Calu3 (cell line): ENCODE data around the gene UBXN11. TPM values are rescaled to one million over a fixed set of nuclear protein-coding genes. Genes with fewer than 3 reads are reported as not detected.
"Not testable (repeated sequence)": the region's sequence is repeated elsewhere in the genome, so short reads cannot be mapped to it uniquely, and the experiment has no call there.

ENCODE experiments used
- BruUV-seq: library from RNA; stranded (reverse); fragments of 400-500 nt; replicated peaks from 2 replicates; lab custom pipeline; 2021; lab: Mats Ljungman, UMichigan
- CTCF ChIA-PET: fragments of 300-600 bp; sonication (Branson Sonifier 250); formaldehyde crosslinking; loops from one replicate; lab custom pipeline; 2022; ENCODE audit warnings: antibody characterized with exemption; lab: Charles Lee
- DNase-seq: peaks from one replicate; pipeline ENCODE4 v3.0.0; 2022
- H3K27ac Mint-ChIP-seq: one replicate; pipeline ENCODE4 v1.8.0; 2022; ENCODE audit warnings: mixed read lengths; ENCODE audit not compliant: unreplicated experiment
- H3K27me3 Mint-ChIP-seq: one replicate; pipeline ENCODE4 v1.8.0; 2022; ENCODE audit warnings: mixed read lengths; ENCODE audit not compliant: unreplicated experiment
- H3K36me3 Mint-ChIP-seq: one replicate; pipeline ENCODE4 v1.8.0; 2022; ENCODE audit warnings: mild to moderate bottlenecking, moderate library complexity, mixed read lengths; ENCODE audit not compliant: insufficient read depth, unreplicated experiment
- H3K4me1 Mint-ChIP-seq: one replicate; pipeline ENCODE4 v1.8.0; 2022; ENCODE audit warnings: mild to moderate bottlenecking, low read depth, mixed read lengths; ENCODE audit not compliant: unreplicated experiment
- H3K4me3 Mint-ChIP-seq: one replicate; pipeline ENCODE4 v1.8.0; 2022; ENCODE audit warnings: mild to moderate bottlenecking, low read depth, moderate library complexity, mixed read lengths; ENCODE audit not compliant: unreplicated experiment
- H3K9me3 Mint-ChIP-seq: one replicate; pipeline ENCODE4 v1.8.0; 2022; ENCODE audit warnings: low read depth, mixed read lengths; ENCODE audit not compliant: unreplicated experiment
- CTCF ChIP-seq: fragments of 200-600 bp; IDR thresholded peaks from one replicate; pipeline ENCODE4 v1.8.0; 2022; ENCODE audit warnings: antibody characterized with exemption; ENCODE audit not compliant: unreplicated experiment
- intact Hi-C: fragments of 100-400 bp; cut with micrococcal nuclease; formaldehyde crosslinking; loops from one replicate; pipeline ENCODE4 v1.10.0; 2022; ENCODE audit not compliant: unreplicated experiment
- total RNA-seq: library from RNA; stranded (reverse); gene quantifications from 2 replicates; pipeline ENCODE4 v1.2.3, GENCODE V29; 2022

Gene UBXN11
- total RNA-seq, 1 experiment from 2014 or later = 24.0 TPM

DNA sequence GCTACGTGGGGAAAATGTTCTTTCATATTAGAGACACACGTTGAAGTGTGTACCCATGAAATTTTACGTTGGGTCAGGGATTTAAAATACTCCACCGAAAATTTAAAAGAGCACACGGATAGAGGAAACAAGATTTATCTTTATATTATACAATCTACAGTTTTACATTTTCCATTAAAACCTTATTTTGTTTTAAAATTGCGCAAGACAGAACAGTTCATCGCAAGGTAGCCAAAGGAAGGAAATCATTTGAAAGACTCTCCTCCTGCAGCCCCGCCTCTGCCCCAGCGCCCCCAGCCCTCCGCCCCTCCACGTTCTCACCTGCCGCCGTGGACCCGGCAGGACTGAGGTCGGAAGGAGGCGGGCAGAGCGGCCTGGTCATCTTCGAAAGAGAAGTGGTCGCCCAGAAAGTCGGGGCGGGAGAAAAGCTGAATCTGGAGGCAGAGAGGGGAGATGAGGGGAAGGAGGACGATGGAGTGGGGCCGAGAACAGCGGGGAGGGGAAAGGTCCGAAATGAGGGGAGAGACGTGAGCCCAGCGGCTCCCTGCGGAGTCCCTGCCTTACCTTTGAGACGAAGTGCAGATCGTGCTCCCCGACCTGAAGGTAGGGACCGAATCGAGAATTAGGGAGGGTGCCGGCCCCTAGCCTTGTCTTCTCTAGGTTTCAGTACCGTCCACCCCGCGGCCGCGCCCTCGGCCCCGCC, 29.5 kb upstream of the UBXN11 start:
- no peak overlapping the region for H3K27ac Mint-ChIP-seq
- BruUV-seq = no TSS peak

DNA sequence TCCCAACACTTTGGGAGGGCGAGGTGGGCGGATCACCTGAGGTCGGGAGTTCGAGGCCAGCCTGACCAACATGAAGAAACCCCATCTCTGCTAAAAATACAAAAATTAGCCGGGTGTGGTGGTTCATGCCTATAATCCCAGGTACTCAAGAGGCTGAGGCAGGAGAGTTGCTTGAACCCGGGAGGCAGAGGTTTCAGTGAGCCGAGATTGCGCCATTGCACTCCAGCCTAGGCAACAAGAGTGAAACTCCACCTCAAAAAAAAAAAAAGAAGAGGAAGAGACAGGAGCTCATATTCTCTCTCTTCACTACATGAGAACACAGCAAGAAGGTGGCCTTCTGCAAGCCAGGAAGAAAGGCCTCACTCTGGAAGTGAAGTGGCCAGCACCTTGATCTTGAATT, 26.9 kb upstream of the UBXN11 start:
- H3K27ac Mint-ChIP-seq, H3K9me3 Mint-ChIP-seq, BruUV-seq, H3K27me3 Mint-ChIP-seq, H3K4me3 Mint-ChIP-seq, H3K36me3 Mint-ChIP-seq, DNase-seq, H3K4me1 Mint-ChIP-seq, intact Hi-C loops: not testable (repeated sequence)
- CTCF ChIA-PET = interaction anchor here (0.8 kb wide), 1 partner anchor 26 kb away, joined by 3 read pairs; no protein-coding TSS in a partner anchor

More for the DNA sequence above, 29.5 kb upstream of the UBXN11 start:
- H3K4me3 Mint-ChIP-seq = no peak overlapping the region
- H3K27me3 Mint-ChIP-seq = no peaks in the 10 kb centered on the region
- CTCF ChIA-PET = no interaction called here
- no peak for TF ChIP-seq CTCF
- H3K9me3 Mint-ChIP-seq = no peaks in the 10 kb centered on the region
- peaks cover 6% of the 10 kb centered on the region for H3K36me3 Mint-ChIP-seq
- no peak for DNase-seq
- H3K4me1 Mint-ChIP-seq = no peaks in the 10 kb centered on the region
- intact Hi-C loops = no loop called here

DNA sequence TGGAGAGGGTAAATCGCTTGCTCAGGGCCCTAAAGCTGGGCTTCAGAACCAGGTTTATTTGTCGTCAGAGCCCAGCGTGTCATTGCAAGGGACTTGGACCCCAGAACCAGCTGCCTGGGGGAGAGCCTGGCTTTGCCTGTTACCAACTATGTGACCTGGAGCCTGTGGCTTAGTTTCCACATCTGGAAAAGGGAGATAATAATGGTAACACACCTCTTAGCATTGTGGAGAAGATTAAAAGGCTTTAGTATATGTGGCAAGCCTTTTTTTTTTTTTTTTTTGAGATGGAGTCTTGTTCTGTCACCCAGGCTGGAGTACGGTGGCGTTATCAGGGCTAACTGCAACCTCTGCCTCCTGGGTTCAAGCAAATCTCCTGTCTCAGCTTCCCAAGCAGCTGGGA, 23.8 kb upstream of the UBXN11 start:
- H3K9me3 Mint-ChIP-seq = no peaks in the 10 kb centered on the region
- BruUV-seq = no TSS peak
- CTCF ChIA-PET = no interaction called here

GRCh38 chr1:26329380-26329779, 22.9 kb upstream of the UBXN11 start:
- H3K4me3 Mint-ChIP-seq, H3K27ac Mint-ChIP-seq, BruUV-seq, H3K36me3 Mint-ChIP-seq, H3K4me1 Mint-ChIP-seq, intact Hi-C loops, H3K9me3 Mint-ChIP-seq, H3K27me3 Mint-ChIP-seq, DNase-seq, CTCF ChIA-PET: not testable (repeated sequence)

More for the DNA sequence above, 23.8 kb upstream of the UBXN11 start:
- intact Hi-C loops = no loop called here
- Mint-ChIP-seq H3K27me3 (no peaks in the 10 kb centered on the region), H3K27ac (no peak overlapping the region), H3K4me3 (no peak overlapping the region), H3K4me1 (no peaks in the 10 kb centered on the region), H3K36me3 (peaks cover 6% of the 10 kb centered on the region)
- no peak for DNase-seq
- no peak for TF ChIP-seq CTCF

DNA sequence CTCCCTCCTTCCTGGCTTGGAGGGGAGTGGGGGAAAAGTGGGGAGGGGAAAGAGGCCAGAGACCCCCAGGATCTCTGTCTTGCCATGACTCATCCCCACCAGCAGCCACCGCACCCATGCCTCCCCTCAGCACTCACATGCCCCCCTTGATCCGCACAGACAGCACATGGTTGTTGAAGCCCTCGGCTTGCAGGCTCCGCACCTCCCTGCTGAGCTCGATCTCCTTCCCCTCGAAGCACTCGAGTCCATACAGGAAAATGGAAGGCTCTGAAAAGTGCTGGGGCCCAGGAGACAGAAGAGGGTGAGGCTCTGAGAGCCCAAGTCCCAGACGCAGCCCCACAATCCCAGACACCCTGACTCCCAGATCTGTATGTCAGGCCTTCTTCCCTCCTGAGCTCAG, 22.2 kb upstream of the UBXN11 start:
- intact Hi-C loops = no loop called here
- CTCF ChIA-PET = interaction anchor here (0.7 kb wide), 1 partner anchor 18 kb away, joined by 5 read pairs; no protein-coding TSS in a partner anchor
- no peak for TF ChIP-seq CTCF

More for the DNA sequence above, 22.2 kb upstream of the UBXN11 start:
- peaks cover 6% of the 10 kb centered on the region for H3K36me3 Mint-ChIP-seq
- H3K4me3 Mint-ChIP-seq = no peak overlapping the region
- no peaks in the 10 kb centered on the region for H3K4me1 Mint-ChIP-seq
- H3K27ac Mint-ChIP-seq = no peak overlapping the region
- no peaks in the 10 kb centered on the region for H3K9me3 Mint-ChIP-seq
- no peaks in the 10 kb centered on the region for H3K27me3 Mint-ChIP-seq
- no TSS peak for BruUV-seq
- no peak for DNase-seq
